Sigmoid colon (tissue), 4 donors: Measurements from ENCODE around the gene LRRC8D.

ENCODE experiments used
- EP300 ChIP-seq, 4 donors: sonication (generic); formaldehyde crosslinking; IDR thresholded peaks; one replicate each; pipeline ENCODE4 v1.6.1; 2017; ENCODE audit warnings: antibody characterized with exemption in 4 of 4
- TF ChIP-seq, protein P1 (sequence below), 4 experiments: fragments of 450-650 bp in 3 of 4; fragments of 200-600 bp in 1 of 4; IDR thresholded peaks; one replicate each; pipeline ENCODE4 v1.5.1; 2016 to 2019; ENCODE audit warnings: antibody characterized with exemption in 4 of 4, mild to moderate bottlenecking in 3 of 4, moderate library complexity in 2 of 4

DNA sequence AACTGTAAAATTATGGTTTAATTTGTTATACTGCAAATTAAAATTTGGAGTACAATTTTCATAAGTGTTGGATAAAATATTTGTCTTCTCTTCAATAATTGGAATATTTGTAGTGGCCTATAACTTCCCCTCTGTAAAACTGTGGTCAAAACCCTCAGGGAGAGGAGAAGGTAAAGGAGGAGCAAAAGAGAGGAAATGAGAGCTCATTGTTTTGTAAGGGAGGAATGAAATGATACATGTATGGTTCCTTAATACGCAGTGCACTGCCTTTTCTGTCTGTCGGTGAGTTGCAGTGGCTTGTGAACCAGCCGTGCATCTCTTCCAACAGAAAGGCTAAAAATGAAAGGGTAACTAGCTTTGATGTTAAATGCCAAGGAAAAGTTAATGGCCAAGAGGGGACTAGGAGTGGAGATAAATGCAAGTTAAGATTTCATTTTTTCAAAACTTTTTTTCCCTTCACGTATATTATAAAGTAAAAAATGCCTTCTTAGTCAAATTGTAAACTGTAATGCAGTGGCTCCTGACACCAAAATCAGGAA is 26.4 kb downstream of the LRRC8D start:
- TF ChIP-seq, protein P1, sequence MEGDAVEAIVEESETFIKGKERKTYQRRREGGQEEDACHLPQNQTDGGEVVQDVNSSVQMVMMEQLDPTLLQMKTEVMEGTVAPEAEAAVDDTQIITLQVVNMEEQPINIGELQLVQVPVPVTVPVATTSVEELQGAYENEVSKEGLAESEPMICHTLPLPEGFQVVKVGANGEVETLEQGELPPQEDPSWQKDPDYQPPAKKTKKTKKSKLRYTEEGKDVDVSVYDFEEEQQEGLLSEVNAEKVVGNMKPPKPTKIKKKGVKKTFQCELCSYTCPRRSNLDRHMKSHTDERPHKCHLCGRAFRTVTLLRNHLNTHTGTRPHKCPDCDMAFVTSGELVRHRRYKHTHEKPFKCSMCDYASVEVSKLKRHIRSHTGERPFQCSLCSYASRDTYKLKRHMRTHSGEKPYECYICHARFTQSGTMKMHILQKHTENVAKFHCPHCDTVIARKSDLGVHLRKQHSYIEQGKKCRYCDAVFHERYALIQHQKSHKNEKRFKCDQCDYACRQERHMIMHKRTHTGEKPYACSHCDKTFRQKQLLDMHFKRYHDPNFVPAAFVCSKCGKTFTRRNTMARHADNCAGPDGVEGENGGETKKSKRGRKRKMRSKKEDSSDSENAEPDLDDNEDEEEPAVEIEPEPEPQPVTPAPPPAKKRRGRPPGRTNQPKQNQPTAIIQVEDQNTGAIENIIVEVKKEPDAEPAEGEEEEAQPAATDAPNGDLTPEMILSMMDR (IDR thresholded peaks at IDR 0.05) = no peak
- TF ChIP-seq EP300 (IDR thresholded peaks at IDR 0.05) = no peak
